Stimulated activated CD4-positive, alpha-beta T cell treated with anti-CD3 and anti-CD28 coated beads, Interleukin-12 subunit alpha, Interleukin-12 subunit beta, amount 100 ng/mL, for 48 hours (primary cell): Measurements from ENCODE around the gene TRIM67.

Experiments
- DNase-seq, 3 donors: peaks; one replicate each; pipeline ENCODE4 v3.0.0-alpha.2; 2020; ENCODE audit warnings: low read depth in 2 of 3, low spot score in 1 of 3

Gene TRIM67

GRCh38 chr1:231182317-231182716, 20.5 kb downstream of the TRIM67 start:
- DNase-seq: no peak

- no peak for DNase-seq
Measured at GRCh38 chr1:231183639-231184590, 22.1 kb downstream of the TRIM67 start.

DNA sequence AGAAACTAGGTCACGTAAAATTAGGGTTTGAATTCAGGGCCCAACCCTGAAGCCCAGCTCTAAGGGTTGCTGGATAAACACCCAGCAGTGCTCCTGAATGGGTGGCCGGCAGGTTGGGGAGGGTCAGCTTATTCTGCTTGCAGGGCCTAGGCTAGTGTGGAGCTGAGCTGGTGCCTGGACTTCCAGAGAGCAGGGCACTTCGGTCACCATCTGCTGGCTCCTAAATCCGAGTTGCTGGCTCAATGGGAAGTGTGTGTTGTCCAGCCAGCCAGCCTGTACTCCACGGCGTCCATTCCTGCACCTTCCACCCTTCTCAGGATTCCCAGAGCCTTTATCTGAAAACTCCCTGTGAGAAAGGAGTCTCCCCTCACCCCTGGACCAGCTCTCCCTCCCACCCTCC, 23.0 kb downstream of the TRIM67 start:
- no peak for DNase-seq

- DNase-seq: no peak
Measured at GRCh38 chr1:231185391-231185790, 23.5 kb downstream of the TRIM67 start.

- no peak for DNase-seq
Measured at GRCh38 chr1:231186356-231187115, 24.7 kb downstream of the TRIM67 start.

DNA sequence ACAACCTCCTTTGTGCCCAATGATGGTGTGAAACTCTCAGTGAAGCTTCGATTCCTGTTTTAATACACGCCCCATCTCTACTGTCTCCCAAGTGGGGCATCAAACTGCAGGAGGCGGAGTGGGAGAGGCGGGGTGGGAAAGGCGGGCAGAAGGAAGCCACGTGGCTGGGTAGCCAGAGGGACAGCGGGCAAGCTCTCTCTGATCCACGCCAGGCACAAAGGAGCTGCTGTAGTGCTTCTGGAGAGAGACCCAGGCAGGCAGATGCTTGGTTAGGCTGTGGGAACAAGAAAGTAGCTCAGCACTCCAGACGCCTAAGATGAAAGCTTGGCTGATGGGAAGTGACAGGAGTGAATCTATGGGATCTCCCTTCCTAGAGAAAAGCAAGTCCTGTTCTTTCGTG, 25.7 kb downstream of the TRIM67 start:
- no peak for DNase-seq

- no peak for DNase-seq
Measured at GRCh38 chr1:231188072-231188471, 26.2 kb downstream of the TRIM67 start.

- no peak for DNase-seq
Measured at GRCh38 chr1:231188768-231189167, 26.9 kb downstream of the TRIM67 start.

GRCh38 chr1:231189683-231190270, 27.9 kb downstream of the TRIM67 start:
- no peak for DNase-seq

- DNase-seq: no peak
Measured at GRCh38 chr1:231190456-231190855, 28.6 kb downstream of the TRIM67 start.

DNA sequence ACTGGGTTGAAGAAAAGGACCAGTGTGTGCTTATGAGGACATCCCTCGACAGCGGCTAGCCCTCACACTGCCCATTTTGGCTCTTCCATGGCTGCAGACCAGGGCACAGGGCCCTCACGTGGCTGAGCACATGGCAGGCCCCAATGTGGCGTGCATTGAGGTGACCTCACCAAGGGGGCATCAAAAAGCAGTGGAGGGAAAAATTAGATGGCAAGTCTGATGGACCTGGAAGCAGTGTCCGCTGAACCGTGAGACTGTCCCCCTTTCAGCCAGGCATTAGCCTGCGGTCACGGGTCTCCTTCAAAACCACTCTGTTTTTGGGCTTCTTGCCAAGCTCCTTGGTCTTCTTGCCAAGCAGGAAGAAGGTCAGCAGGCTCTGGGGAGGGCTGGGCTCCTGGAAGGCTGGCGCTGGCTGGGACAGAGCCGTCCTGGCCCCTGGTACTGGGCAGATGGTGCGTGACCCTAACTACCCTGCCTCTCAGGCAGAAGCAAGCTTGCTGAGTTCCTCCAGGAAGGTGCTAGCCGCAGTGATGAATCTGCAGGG, 30.8 kb downstream of the TRIM67 start:
- no peak for DNase-seq

DNA sequence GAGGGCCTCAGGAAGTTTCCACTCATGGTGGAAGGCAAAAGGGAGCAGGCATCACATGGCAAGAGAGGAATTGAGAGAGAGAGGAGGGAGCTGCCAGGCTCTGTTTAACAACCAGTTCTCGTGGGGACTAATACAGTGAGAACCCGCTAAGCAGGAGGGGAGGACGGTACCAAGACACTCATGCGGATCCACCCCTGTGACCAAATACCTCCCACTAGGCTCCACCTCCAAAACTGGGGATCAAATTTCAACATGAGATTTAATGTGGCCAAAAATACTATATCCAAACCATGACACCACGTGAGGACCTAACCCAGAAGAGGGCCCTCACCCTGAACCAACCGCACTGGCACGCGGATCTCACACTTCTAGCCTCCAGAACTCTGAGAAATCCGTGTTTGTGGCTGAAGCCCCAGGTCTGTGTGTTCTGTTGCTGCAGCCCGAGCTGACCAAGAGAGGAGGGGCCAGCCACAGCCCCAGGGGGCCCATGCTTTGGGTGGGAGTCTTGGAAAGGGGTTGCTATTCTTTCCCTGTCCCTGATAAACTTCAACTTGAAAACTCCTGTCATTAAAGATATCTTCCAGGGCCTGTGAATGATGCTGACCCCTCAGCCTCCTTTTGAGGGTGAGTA, 32.0 kb downstream of the TRIM67 start:
- DNase-seq: no peak

GRCh38 chr1:231194476-231194842, 32.6 kb downstream of the TRIM67 start:
- DNase-seq: no peak

GRCh38 chr1:231194843-231195516, 33.1 kb downstream of the TRIM67 start:
- no peak for DNase-seq

DNA sequence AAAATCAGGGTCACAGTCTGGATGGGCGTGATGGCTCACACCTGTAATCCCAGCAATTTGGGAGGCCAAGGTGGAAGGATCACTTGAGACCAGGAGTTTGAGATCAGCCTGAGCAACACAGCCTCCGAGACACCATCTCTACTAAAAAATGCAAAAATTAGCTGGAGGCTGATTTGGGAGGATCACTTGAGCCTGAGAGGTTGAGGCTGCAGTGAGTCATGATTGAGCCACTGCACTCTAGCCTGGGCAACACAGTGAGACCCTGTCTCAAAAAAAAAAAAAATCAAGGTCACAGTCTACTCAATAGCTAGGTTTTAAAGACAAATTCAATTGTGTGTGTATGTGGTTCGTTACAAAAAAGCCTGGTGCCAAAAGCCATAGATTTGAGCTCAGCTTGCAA, 34.4 kb downstream of the TRIM67 start:
- no peak for DNase-seq

- no peak for DNase-seq
Measured at GRCh38 chr1:231196728-231197127, 34.9 kb downstream of the TRIM67 start.

DNA sequence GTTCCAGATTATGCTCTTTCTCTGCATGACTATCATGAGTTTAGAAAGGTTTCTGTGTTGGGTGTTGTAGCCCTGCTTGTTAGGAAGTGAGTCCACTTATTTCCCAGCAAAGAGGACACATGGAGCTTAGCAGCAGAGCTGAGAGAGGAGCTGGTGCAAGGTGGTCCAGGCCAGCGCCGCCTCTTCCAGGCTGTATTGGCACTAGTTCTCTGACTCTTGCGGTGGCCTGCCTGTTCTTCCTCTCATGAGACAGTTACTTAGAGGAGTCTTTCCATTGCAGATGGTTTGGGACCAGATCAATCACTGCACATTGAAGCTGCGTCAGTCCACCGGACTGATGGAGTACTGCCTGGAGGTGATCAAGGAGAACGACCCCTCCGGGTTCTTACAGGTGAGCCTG, 38.0 kb downstream of the TRIM67 start:
- DNase-seq: no peak

GRCh38 chr1:231200388-231201031, 38.7 kb downstream of the TRIM67 start:
- no peak for DNase-seq

GRCh38 chr1:231201375-231201978, 39.6 kb downstream of the TRIM67 start:
- no peak for DNase-seq
